Subcutaneous abdominal adipose tissue (tissue), 5 donors: Measurements from ENCODE around the gene LENG8.

Experiments
- H3K27ac ChIP-seq: one replicate; pipeline ENCODE4 v1.7.0; 2013; ENCODE audit warnings: low read depth, mild to moderate bottlenecking, inconsistent platforms, low read length, moderate library complexity
- H3K27me3 ChIP-seq, 5 donors: one replicate each; pipeline ENCODE4 v1.7.0; 2013; ENCODE audit warnings: low read length in 5 of 5, inconsistent platforms in 1 of 5; ENCODE audit not compliant: control insufficient read depth in 5 of 5, insufficient read depth in 4 of 5
- H3K36me3 ChIP-seq, 5 donors: one replicate each; pipeline ENCODE4 v1.7.0; 2013; ENCODE audit warnings: low read length in 5 of 5; ENCODE audit not compliant: control insufficient read depth in 5 of 5, insufficient read depth in 5 of 5
- H3K4me1 ChIP-seq, 5 donors: one replicate each; pipeline ENCODE4 v1.7.0; 2013; ENCODE audit warnings: low read length in 5 of 5, mild to moderate bottlenecking in 3 of 5, moderate library complexity in 1 of 5; ENCODE audit not compliant: control insufficient read depth in 5 of 5, insufficient read depth in 5 of 5
- H3K4me3 ChIP-seq, 5 donors: one replicate each; pipeline ENCODE4 v1.7.0; 2013; ENCODE audit warnings: low read length in 5 of 5, low read depth in 1 of 5
- H3K9ac ChIP-seq, 5 donors: one replicate each; pipeline ENCODE4 v1.7.0; 2013; ENCODE audit warnings: low read length in 5 of 5, mild to moderate bottlenecking in 4 of 5, moderate library complexity in 3 of 5
- H3K9me3 ChIP-seq, 5 donors: one replicate each; pipeline ENCODE4 v1.7.0; 2013; ENCODE audit warnings: low read length in 5 of 5; ENCODE audit not compliant: control insufficient read depth in 5 of 5
- donor health status: healthy.
- donor health status: healthy.
- donor health status: healthy.
- donor health status: healthy.
- donor health status: healthy.

Gene LENG8

DNA sequence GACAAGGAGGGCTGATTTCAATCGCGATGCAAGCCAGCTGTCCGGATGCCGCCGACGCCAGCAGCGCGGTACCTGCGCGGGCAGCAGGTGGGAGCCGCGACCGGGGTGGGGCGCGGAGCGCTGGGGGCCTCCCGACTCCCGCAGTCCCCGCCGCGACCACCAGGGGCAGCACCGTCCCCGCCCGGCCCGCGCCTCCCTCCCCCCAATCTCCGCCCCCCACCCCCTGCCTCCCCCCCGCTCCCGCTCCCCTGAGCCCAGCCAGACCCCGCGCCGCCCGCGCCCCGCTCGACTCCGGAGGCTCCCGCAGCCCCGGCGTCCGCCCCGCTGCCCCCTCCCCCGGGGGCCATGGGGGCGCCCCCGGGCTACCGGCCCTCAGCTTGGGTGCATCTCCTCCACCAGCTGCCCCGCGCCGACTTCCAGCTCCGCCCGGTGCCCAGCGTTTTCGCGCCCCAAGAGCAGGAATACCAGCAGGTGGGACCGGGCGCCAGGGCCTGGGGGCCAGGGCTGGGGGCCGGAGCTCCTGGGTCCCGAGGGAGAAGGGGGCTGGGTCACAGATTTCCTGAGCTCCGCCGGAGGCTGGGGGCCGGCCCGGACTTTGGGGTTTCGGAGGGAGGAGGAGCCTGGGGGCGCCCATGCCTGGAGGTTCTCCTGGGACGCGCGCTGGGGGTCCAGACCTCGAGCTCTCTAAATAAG, 33.6 kb upstream of the LENG8 start, which contains the start of gene TTYH1:
Gene TTYH1 (plus strand): TSS at position 257 of the 693 bp plus-strand sequence. CDS start 89 bp downstream, at position 346.
- peaks cover 3 to 29% (median 21%) of the 10 kb centered on the region in 5 donors for H3K4me1 ChIP-seq
- peak within 1 kb of the TSS in 1 of 5 donors; percentile 17 for H3K4me3 ChIP-seq
- no peaks in the 10 kb centered on the region for H3K36me3 ChIP-seq
- no peak within 1 kb of the TSS for H3K27ac ChIP-seq
- H3K9ac ChIP-seq = no peak within 1 kb of the TSS
- H3K9me3 ChIP-seq = peaks cover 0 to 3% (median 0%) of the 10 kb centered on the region in 5 donors
- peaks cover 18 to 47% (median 45%) of the 10 kb centered on the region in 5 donors for H3K27me3 ChIP-seq

GRCh38 chr19:54415901-54416673, 32.9 kb upstream of the LENG8 start:
- H3K4me1 ChIP-seq = peaks cover 3 to 34% (median 25%) of the 10 kb centered on the region in 5 donors
- H3K36me3 ChIP-seq = no peaks in the 10 kb centered on the region
- no peak overlapping the region for H3K27ac ChIP-seq
- peaks cover 0 to 3% (median 0%) of the 10 kb centered on the region in 5 donors for H3K9me3 ChIP-seq
- peaks cover 24 to 51% (median 45%) of the 10 kb centered on the region in 5 donors for H3K27me3 ChIP-seq
- H3K9ac ChIP-seq = no peak overlapping the region
- H3K4me3 ChIP-seq = peak overlapping the region in 1 of 5 donors; percentile 17

- Histone ChIP-seq H3K9ac (no peak overlapping the region), H3K9me3 (peaks cover 0 to 3% (median 0%) of the 10 kb centered on the region in 5 donors), H3K4me3 (no peak overlapping the region), H3K4me1 (peaks cover 3 to 34% (median 25%) of the 10 kb centered on the region in 5 donors), H3K36me3 (no peaks in the 10 kb centered on the region), H3K27me3 (peaks cover 29 to 59% (median 49%) of the 10 kb centered on the region in 5 donors), H3K27ac (no peak overlapping the region)
Observed at GRCh38 chr19:54416695-54417491, 32.1 kb upstream of the LENG8 start.

- H3K36me3 ChIP-seq = no peaks in the 10 kb centered on the region
- H3K4me3 ChIP-seq = peak overlapping the region in 1 of 5 donors; percentile 16
- H3K4me1 ChIP-seq = peaks cover 3 to 34% (median 25%) of the 10 kb centered on the region in 5 donors
- no peak overlapping the region for H3K9ac ChIP-seq
- H3K27ac ChIP-seq = no peak overlapping the region
- peaks cover 32 to 63% (median 50%) of the 10 kb centered on the region in 5 donors for H3K27me3 ChIP-seq
- H3K9me3 ChIP-seq = peaks cover 0 to 3% (median 0%) of the 10 kb centered on the region in 5 donors
Observed at GRCh38 chr19:54418030-54418929, 30.7 kb upstream of the LENG8 start.

GRCh38 chr19:54418930-54419800, 29.8 kb upstream of the LENG8 start:
- Histone ChIP-seq H3K4me3 (no peak overlapping the region), H3K9me3 (no peaks in the 10 kb centered on the region), H3K9ac (no peak overlapping the region), H3K27ac (no peak overlapping the region), H3K27me3 (peaks cover 32 to 61% (median 50%) of the 10 kb centered on the region in 5 donors), H3K36me3 (no peaks in the 10 kb centered on the region), H3K4me1 (peaks cover 3 to 34% (median 25%) of the 10 kb centered on the region in 5 donors)

- H3K27ac ChIP-seq = no peak overlapping the region
Observed at GRCh38 chr19:54420068-54420382, 29.0 kb upstream of the LENG8 start.

DNA sequence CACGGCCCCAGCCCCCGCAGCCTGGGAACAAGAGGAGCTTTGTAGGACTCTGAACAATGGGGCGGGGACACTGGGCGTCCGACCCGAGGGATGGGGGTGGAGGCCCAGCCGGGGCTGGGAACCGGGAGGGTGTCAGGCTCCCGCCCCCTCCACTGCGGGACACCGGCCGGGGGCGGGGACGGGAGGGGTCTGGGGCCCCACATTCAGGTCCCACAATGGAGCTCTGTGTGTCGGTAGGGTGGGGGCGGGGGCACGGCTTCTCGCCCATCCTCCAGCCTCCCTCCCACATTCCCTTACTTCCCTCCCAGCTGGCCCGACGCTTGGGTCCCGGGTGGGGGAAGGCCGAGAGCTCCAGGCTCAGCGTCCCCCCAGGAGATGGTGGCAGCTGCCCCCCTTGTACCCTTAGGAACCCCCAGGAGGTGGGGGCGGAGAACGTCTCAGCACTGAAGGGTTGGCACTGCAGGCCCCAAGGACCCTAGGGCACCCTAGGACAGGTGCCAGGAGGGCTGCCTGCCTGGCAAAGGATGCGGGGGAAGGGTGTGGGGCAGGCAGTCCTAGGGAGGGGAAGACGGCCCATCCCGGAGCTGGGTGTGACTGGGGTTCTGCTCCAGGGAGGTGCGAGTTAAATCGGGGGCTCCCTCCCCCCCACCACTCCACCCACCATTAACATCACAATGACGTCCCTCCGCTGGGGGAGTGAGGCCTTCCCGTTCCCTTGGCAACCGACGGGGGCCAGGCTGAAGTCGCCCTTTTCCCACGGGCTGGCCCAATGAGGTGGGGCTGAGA, 28.4 kb upstream of the LENG8 start:
- H3K9me3 ChIP-seq = no peaks in the 10 kb centered on the region
- no peak overlapping the region for H3K4me3 ChIP-seq
- no peak overlapping the region for H3K27ac ChIP-seq
- no peaks in the 10 kb centered on the region for H3K36me3 ChIP-seq
- H3K9ac ChIP-seq = peak overlapping the region in 1 of 5 donors; percentile 20
- peaks cover 26 to 61% (median 44%) of the 10 kb centered on the region in 5 donors for H3K27me3 ChIP-seq
- peaks cover 3 to 32% (median 25%) of the 10 kb centered on the region in 5 donors for H3K4me1 ChIP-seq

More at GRCh38 chr19:54420068-54420382, 29.0 kb upstream of the LENG8 start:
- no peaks in the 10 kb centered on the region for H3K9me3 ChIP-seq
- H3K27me3 ChIP-seq = peaks cover 26 to 57% (median 45%) of the 10 kb centered on the region in 5 donors
- H3K4me3 ChIP-seq = no peak overlapping the region
- no peaks in the 10 kb centered on the region for H3K36me3 ChIP-seq
- peak overlapping the region in 1 of 5 donors; percentile 20 for H3K9ac ChIP-seq
- peaks cover 3 to 34% (median 25%) of the 10 kb centered on the region in 5 donors for H3K4me1 ChIP-seq

- Histone ChIP-seq H3K4me1 (peaks cover 3 to 27% (median 22%) of the 10 kb centered on the region in 5 donors), H3K36me3 (no peaks in the 10 kb centered on the region), H3K4me3 (no peak overlapping the region), H3K9ac (no peak overlapping the region), H3K27ac (no peak overlapping the region), H3K9me3 (no peaks in the 10 kb centered on the region), H3K27me3 (peaks cover 22 to 58% (median 43%) of the 10 kb centered on the region in 5 donors)
Observed at GRCh38 chr19:54421169-54421516, 27.9 kb upstream of the LENG8 start.
